GM18505 (cell line): Measurements from ENCODE around the gene ARID4B.

ENCODE experiments used
- ATAC-seq: cut with Tn5 transposase; IDR thresholded peaks from one replicate; pipeline ENCODE4 v1.9.1; 2021; ENCODE audit not compliant: unreplicated experiment
- POLR2A ChIP-seq: IDR thresholded peaks from 4 replicates; pipeline ENCODE4 v1.6.1; 2011; ENCODE audit warnings: borderline replicate concordance; ENCODE audit not compliant: insufficient read depth, insufficient read length; ENCODE audit errors: extremely low read depth

The ARID4B gene

GRCh38 chr1:235302143-235302542 lies 25.8 kb downstream of the ARID4B start:
- no peak for ATAC-seq

GRCh38 chr1:235299169-235299858 lies 28.7 kb downstream of the ARID4B start:
- TF ChIP-seq POLR2A, result no peak
- ATAC-seq, result no peak

More at GRCh38 chr1:235302143-235302542, 25.8 kb downstream of the ARID4B start:
- no peak for TF ChIP-seq POLR2A

- TF ChIP-seq POLR2A, result no peak
- ATAC-seq, result no peak
Measured at GRCh38 chr1:235298758-235299157, 29.2 kb downstream of the ARID4B start.

- no peak for TF ChIP-seq POLR2A
- ATAC-seq, result no peak
Measured at GRCh38 chr1:235297579-235297978, 30.4 kb downstream of the ARID4B start.

DNA sequence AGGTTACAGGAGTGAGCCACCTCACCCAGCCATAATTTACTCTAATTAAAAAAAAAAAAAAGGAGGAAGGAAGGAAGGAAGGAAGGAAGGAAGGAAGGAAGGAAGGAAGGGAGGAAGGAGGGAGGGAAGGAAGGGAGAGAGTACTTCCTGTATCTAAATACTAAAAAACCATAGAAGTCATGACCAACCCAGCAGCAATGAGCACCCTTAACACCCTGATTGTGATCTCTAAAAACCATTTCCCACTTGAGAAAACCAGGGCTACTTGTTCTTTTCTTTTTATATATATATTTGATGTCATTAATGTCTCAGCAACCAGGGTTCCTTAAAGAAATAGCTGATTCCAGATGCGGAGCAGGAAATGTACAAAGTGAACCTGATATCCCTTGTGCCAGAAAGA lies 31.2 kb downstream of the ARID4B start:
- TF ChIP-seq POLR2A, result no peak
- ATAC-seq, result no peak

GRCh38 chr1:235295902-235296350 lies 32.1 kb downstream of the ARID4B start:
- no peak for TF ChIP-seq POLR2A
- no peak for ATAC-seq

DNA sequence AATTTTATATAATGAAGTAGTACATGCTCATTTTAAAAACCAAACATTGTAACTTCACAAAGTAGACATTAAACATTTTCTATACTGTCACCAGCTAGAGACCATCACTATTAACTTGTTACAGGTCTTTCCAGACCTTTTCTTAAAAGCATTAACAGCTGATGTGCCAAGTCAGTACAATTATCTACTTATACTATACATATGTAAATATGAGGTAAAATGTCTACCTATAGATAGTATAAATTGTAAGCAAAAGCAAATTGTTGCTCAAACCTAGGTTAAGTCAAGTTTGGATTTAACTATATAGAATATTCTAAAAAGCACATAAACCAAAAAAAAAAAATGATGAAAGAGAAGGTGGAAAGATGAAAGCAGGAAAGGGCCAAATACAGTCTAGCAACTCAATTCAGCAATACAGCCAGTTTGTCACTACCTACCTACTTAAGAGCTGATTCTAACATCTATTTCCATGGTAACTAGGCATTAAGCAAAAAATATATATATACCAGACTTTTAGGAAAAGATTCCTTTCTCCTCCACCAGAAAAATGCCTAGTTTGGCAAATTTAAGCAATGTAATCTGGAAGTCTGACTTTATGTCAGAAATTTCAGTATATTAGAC lies 34.5 kb downstream of the ARID4B start:
- TF ChIP-seq POLR2A, result no peak
- ATAC-seq, result no peak

GRCh38 chr1:235292790-235293189 lies 35.2 kb downstream of the ARID4B start:
- TF ChIP-seq POLR2A, result no peak
- ATAC-seq, result no peak

GRCh38 chr1:235291599-235292091 lies 36.3 kb downstream of the ARID4B start:
- TF ChIP-seq POLR2A, result no peak
- no peak for ATAC-seq

- TF ChIP-seq POLR2A, result no peak
- no peak for ATAC-seq
Measured at GRCh38 chr1:235290740-235291502, 37.1 kb downstream of the ARID4B start.

GRCh38 chr1:235289859-235290739 lies 37.9 kb downstream of the ARID4B start:
- no peak for TF ChIP-seq POLR2A
- no peak for ATAC-seq

GRCh38 chr1:235287208-235287882 lies 40.6 kb downstream of the ARID4B start:
- TF ChIP-seq POLR2A, result no peak
- no peak for ATAC-seq
